ENCODE data around the gene HMGN1.

The HMGN1 gene

GRCh38 chr21:39316729-39317128 is 32.2 kb downstream of the HMGN1 start:
- no peak for DNase-seq (ENCODE audit: low spot score)
- no peak for TF ChIP-seq CTCF (IDR thresholded peaks at IDR 0.05; ENCODE audit: extremely low read depth, insufficient read depth, missing control alignments)
- in situ Hi-C loops (cut with MboI; ENCODE audit: low pct_unique_long_range_greater_than_20kb, low sequenced_read_pairs, unreplicated experiment) = no loop called here

- no peak for DNase-seq (ENCODE audit: low spot score)
- TF ChIP-seq CTCF (IDR thresholded peaks at IDR 0.05; ENCODE audit: extremely low read depth, insufficient read depth, missing control alignments) = no peak
- in situ Hi-C loops (cut with MboI; ENCODE audit: low pct_unique_long_range_greater_than_20kb, low sequenced_read_pairs, unreplicated experiment) = no loop called here
Measured at GRCh38 chr21:39315603-39316445, 33.1 kb downstream of the HMGN1 start.

GRCh38 chr21:39314143-39315027 is 34.5 kb downstream of the HMGN1 start:
- peak; percentile 56 for DNase-seq (ENCODE audit: low spot score)
- in situ Hi-C loops (cut with MboI; ENCODE audit: low pct_unique_long_range_greater_than_20kb, low sequenced_read_pairs, unreplicated experiment) = no loop called here
- no peak for TF ChIP-seq CTCF (IDR thresholded peaks at IDR 0.05; ENCODE audit: extremely low read depth, insufficient read depth, missing control alignments)

GRCh38 chr21:39313571-39314142 is 35.2 kb downstream of the HMGN1 start, which contains the start of gene BRWD1:
Gene BRWD1, minus strand, starts transcription at chr21:39313632. Its CDS starts 141 bp downstream, at chr21:39313491.
- peak; percentile 88 for DNase-seq (ENCODE audit: low spot score)
- TF ChIP-seq CTCF (IDR thresholded peaks at IDR 0.05; ENCODE audit: extremely low read depth, insufficient read depth, missing control alignments) = peak; percentile 38
- in situ Hi-C loops (cut with MboI; ENCODE audit: low pct_unique_long_range_greater_than_20kb, low sequenced_read_pairs, unreplicated experiment) = no loop called here

GRCh38 chr21:39313042-39313570 is 35.8 kb downstream of the HMGN1 start:
- peak; percentile 43 for DNase-seq (ENCODE audit: low spot score)
- no peak for TF ChIP-seq CTCF (IDR thresholded peaks at IDR 0.05; ENCODE audit: extremely low read depth, insufficient read depth, missing control alignments)
- in situ Hi-C loops (cut with MboI; ENCODE audit: low pct_unique_long_range_greater_than_20kb, low sequenced_read_pairs, unreplicated experiment) = no loop called here

All from GM13977 (cell line).